HG03025 (cell line): ENCODE data around the gene EGR1.
A peak's percentile ranks its signal among the peaks of the same experiment; 100 is the strongest.
"Not testable (repeated sequence)": the region's sequence is repeated elsewhere in the genome, so short reads cannot be mapped to it uniquely, and the experiment has no call there.

Experiments used
- ATAC-seq: cut with Tn5 transposase; IDR thresholded peaks from one replicate; pipeline ENCODE4 v1.9.1; 2021; ENCODE audit warnings: mild to moderate bottlenecking, moderate library complexity; ENCODE audit not compliant: unreplicated experiment, low FRiP score

EGR1 gene

DNA sequence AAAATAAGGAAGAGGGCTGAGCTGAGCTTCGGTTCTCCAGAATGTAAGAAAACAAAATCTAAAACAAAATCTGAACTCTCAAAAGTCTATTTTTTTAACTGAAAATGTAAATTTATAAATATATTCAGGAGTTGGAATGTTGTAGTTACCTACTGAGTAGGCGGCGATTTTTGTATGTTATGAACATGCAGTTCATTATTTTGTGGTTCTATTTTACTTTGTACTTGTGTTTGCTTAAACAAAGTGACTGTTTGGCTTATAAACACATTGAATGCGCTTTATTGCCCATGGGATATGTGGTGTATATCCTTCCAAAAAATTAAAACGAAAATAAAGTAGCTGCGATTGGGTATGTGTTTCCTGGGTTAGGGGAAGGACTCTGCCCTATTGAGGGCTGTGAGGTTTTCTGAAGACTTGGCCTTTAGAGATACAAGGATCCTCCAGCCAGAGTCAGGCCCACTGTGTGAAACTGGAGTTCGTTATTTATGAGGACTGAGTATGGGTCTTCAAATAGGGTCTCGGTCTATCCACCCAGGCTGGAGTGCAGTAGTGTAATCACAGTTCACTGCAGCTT lies 3.8 kb downstream of the EGR1 start:
- no peak for ATAC-seq

DNA sequence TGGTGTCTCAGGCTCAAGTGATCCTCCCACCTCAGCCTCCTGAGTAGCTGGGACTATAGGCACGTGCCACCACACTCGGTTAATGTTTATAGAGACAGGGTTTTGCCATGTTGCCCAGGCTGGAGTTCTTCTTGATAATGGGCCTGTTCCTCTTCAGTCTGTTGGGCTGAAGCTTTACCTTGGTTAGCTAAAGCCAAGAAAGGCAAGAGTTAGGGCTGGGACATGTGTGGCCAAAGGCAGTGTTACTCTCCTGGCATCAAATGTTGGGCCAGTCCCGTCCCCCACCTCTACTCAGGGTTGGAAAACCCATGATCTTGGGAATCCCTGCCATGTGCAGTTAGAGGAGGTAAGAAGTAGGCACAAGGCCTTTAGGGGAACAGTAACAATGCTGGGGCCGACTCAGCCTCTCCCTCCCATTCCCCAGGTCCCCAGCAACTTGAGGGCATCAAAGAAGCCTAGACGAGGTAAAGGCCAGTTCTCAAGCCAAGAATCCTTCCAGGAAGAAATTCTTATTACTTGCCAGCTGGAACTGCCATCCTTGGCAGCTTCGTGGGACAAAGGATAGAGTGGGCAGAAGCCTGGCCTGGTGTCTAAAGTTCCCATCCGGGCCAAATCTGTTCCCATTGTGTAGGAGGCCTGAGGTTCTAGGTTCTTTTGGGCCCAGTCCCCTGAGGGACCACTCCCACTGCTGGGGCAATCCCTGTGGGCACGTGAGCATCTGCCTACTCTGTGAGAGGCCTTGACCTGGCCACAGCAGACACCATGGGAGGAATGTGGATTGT lies 4.5 kb downstream of the EGR1 start:
- no peak for ATAC-seq

DNA sequence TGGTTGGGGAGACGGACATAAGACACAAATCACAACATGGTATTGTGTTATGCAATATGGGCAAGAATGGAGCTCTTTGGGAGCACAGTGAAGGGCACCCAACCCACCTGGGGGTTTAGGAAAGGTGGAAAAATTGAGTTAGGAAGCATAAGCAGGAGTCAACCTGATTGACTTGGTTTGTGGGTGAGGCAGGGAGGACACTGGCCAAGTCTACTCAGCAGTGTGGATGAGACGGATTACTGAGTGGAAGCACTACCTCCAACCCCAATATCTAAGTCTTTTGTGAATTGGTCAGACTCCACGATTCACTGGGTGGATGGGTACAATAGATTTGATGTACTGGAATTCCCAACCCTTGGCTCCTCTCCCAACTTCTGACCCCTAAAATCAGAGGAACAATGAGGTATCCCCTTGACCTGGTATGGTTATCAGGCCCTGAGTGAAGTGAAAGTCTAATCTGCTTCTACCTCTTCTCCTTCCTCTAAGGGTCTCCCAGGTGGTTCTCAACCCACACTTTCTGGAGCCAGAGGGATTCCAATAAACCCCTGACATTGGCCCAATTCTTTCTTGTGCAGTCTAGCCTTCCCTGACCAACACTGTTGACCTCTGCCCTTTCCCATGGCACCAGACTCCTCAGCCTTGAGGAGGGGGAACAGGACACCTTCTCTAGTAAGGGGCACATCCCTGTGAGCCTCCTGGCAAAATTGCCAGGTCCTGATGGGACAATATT lies 5.2 kb downstream of the EGR1 start:
- no peak for ATAC-seq

DNA sequence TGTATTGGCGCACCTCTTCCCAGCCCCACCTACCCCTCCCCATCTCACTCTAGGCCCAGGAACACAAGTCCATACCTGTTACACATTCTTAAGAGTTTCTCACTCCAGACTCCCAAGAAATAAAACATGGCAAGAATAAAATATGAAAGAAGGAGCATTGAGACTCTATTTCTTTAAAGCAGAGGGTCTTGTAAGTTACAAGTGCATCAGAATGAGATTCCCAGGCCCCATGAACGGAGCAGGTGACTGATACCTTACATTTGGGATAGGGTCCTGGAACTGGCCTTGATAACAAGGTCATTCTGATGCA lies 5.7 kb downstream of the EGR1 start:
- no peak for ATAC-seq

DNA sequence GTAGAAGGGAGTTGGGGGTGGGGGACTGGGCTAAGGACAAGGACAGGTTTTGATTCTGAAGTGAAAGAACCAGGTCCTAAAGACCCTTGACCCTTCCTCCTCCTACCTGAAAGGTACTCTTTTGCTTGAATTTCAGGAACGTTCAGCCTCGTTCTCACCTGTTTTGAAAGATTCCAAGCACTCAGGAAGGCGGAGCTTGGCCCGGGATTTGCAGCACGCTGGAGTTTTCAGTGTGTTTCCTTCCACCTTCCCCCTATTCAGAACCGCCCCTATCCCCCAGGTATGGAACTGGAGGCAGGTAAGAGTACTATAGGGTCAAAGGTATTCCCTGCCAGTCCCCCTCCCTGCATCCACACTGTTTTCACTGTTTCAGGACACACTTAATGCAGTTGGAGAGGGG lies 7.1 kb downstream of the EGR1 start:
- ATAC-seq: no peak

DNA sequence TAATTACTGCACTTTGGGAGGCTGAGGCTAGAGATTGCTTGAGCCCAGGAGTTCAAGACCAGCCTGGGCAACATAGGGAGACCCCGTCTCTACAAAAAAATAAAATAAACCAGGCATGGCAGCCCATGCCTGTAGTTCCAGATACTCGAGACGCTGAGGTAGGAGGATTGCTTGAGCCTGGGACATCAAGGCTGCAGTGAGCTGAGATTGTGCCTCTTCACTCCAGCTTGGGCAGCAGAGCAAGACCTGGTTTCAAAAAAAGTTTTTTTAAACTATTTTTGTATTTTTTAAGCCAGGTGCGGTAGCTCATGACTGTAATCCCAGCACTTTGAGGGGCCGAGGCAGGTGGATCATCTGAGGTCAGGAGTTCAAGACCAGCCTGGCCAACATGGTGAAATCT lies 7.9 kb downstream of the EGR1 start:
- not testable (repeated sequence) for ATAC-seq

DNA sequence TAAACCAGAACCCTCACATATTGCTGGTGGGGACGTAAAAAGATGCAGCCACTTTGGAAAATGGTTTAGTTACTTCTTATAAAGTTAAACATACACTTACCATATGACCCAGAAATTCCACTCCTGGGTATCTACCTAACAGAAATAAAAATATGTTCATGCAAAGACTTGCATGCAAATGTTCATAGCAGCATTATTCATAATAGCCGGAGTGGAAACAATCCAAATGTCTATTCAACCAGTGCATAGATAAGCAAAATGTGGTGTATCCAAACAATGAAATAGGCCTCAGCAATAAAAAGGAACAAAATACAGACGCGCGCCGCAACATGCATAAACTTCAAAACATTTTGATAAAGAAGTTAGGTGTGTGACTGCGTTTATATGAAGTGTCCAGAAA lies 11.6 kb downstream of the EGR1 start:
- no peak for ATAC-seq

DNA sequence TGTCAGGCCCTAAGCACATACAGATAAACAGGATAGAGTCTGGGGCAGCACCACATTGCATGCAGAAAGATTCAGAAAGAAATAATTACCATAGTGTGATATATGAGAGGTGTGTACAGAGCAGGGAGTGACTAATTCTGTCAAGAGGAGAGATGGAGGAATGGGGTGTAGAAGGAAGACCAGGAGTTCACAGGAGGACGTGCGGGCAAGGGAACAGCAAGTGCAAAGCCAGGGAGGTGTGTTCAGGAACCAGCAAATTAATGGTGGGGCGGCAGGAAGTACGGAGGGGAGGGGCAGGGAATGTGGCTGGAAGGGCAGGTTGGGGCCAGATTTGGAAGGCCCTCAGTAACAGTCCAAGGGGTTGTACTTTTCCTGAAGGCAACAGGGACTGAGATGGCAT lies 17.4 kb downstream of the EGR1 start:
- no peak for ATAC-seq

DNA sequence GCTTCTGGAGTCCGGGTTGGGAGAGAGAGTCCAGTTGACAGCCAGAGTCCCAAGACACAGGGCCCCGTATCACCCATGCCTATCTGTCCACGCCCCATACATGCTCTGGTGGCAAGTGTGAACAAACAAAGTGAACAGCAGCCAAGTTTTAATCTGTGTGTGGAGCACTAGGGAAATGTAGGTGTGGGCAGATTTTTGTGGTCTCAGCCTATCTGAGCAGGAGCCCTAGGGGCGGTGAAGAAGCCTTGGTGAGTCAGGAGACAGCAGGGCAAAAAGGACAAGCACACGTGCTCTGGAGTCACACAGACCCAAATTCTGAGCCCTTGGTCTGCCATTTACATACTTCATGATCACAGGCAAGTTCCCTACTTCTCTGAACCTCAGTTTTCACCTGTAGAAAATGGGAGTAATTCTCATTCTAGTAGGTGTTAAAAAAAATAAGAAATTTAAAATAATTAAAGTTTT lies 23.2 kb downstream of the EGR1 start:
- no peak for ATAC-seq

DNA sequence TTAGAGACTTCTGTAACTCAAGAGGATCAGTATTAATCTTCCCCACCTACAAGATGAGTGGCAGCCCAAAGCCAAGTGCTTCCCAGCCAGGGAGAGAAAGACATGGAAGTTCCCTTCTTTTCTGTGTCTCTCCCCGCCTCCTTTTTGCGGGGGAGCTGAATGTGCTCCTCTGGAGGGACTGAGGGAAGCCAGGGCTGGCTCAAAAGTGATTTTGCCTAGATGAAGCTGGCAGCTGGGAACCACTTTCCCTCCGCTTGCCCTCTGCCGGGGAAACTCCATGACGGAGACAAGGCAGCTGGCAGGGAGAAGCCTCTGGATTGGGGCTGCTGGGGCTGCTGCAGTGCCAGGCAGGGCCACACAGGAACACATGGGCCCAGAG lies 24.4 kb downstream of the EGR1 start:
- ATAC-seq: no peak

DNA sequence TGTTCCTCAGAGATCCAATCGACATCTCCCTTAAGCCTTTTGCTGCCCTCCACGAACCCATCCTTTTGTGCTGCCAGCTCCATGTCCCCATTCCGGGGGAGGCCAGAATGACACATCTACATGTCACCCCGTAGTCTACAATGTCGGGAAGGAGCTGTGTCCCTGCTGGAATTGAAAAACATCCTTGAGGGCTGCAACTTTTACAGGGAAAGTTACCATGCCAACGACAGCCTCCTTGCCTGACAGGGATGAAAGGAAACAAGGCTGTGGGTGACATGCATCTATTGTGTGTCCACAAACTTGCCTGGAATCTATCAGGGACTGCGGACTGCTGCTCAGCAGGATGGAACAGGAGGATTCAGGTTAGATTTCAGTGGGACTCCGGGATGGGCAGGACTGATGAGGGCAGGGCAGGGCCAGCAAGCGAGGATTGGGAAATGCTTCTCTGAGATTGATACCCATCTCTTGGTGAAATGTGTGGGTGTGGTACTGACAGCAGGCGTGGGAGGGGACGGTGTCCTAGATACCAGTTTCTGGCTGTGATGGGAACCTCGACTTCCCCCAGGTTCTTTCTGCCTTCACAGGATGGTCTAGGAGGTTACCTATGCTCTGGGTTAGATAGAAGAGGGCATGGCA lies 25.5 kb downstream of the EGR1 start:
- ATAC-seq: no peak

DNA sequence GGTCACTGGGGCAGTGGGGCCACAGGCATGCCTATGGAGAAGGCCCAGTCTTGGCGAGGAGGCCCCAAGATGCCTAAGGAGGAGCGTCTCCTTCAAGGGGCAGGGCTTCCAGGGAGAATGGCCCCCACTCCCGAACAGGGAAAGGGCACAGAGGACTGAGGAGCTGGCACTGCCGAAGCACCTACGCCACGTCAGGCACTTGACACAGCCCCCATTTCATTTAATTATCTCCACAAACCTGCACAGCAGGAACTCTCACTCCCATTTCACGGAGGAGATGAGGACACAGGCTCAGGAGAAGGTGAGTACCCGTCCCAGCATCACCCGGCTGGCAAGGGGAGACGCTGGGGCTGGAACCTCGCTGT lies 26.0 kb downstream of the EGR1 start:
- ATAC-seq: no peak

DNA sequence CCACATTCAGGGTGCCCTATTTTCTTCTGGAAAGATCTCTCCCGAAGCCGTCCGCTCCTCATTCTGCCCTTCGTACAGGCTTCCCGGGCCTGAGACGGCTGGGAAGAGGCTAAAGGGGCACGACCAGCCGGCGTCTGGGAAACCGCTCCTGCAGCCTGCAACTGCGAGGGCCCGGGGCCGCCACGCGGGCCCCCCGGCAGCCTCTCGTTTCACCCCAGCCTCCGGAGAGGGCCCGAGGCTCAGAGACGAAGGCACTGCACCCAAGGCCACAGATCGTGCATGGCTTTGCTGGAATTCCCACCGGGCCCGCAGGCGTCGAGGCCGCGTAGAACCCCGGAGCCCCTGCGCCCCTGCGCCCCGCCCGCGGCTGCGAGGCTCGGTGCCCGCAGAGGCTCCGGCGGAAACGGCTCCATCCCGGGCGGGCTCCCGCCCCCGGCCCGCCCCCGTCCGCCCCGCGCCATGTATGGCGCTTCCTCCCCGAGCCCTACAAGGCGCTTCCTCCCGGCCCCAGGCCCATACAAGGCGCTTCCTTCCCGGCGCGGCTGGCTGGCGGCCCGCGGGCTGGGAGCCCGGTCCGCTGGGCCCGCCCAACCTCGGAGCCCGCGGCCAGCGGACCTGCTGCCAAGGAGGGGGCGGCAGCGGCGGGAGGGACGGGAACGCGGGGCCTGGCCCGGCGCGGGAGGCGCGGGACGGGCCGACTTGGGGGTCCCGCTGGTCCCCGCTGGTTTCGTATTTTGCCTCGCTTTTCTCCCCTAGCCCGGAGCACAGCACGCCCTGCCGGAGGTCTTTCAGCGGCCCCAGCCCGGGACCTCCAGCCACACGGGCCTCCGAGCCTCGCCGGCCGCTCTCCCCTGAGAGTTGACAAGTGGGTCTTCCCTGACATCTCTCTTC lies 26.6 kb downstream of the EGR1 start:
- peak; percentile 96 for ATAC-seq

DNA sequence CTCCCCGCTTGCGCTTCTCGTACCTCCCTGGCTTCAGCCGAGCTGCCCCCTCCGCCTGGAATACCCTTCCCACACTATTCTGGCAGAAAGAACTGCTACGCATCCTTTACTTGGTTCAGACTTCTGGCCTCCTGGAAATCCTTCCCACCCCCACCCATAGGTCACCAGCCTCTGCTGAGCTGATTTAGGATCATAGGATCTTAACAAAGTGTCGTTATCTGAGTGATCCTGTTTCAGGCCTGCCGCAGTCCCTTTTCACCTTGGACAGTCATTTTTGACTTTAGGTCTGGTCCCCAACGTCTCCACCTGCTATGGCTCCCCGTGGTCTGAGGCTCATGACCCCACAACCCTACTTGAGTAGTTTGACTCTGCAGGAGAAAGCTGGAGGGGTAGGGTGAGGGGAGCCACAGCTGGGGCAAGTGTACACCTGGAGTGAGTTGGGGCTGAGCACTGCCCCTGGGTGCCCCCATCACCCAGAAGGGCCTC lies 27.3 kb downstream of the EGR1 start:
- no peak for ATAC-seq

DNA sequence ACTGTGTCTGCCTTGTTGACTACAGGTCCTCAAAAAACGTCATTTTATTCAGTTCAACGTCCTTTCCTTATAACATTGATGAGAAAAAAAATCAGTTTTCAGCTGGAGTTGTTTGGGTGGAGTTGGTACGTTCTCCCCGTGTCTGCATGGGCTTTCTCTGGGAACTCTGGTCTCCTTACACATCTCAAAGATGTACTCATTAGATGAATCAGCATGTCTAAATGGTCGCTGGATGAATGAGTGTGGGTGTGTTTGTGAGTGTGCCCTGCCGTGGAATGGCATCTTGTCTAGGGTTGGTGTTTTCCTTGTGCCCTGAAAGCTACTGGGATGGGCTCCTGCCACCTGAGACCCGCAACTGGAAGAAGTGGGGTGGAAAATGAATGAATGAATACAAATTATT lies 30.1 kb downstream of the EGR1 start:
- ATAC-seq: no peak

DNA sequence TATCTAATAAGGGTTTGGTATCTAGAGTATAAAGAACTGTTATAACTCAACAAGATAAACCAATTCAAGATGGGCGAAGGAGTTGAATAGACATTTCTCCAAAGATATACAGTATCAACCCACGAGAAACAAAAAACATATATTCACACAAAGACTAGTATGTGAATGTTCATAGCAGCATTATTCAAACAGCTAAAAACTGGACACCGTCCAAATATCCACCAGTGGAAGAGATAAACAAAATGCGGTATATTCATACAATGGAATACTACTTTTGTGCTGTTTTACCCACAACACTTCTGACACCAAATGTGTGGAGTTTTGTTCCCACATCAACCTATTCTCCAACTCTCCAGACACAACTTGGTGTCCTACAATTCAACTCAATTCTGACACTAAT lies 33.1 kb downstream of the EGR1 start:
- ATAC-seq: no peak

DNA sequence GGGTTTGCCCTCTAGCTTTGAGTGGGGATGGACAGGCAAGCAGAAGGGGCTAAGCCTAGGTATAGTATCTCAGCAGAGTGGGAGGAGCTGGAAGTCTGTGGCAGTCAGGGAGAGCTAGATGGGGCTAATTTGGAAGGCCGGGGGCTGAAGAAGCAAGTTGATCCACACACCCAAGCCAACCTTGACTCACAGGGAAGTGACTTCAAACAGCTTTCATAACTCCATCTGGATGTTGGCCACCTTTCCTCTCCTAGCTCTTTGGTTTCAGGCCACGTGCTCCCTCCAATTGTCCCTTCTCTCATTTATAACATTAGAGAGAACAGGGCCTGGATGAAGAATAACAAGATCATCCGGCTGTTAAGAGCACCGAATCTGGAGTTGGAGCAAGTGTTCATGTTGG lies 36.8 kb downstream of the EGR1 start:
- ATAC-seq: no peak

DNA sequence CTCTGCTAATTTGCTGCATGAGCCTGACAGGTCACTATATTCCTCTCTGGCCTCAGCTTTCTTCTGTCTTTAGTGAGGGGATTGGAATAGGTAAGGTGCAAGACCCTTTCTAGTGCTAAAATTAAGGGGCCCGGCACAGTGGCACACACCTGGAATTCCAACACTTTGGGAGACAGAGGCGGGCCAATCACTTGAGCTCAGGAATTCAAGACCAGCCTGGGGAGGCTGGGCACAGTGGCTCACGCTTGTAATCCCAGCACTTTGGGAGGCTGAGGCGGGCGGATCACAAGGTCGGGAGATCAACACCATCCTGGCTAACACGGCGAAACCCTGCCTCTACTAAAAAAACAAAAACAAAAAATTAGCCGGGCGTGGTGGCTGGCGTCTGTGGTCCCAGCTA lies 37.2 kb downstream of the EGR1 start:
- ATAC-seq: no peak

DNA sequence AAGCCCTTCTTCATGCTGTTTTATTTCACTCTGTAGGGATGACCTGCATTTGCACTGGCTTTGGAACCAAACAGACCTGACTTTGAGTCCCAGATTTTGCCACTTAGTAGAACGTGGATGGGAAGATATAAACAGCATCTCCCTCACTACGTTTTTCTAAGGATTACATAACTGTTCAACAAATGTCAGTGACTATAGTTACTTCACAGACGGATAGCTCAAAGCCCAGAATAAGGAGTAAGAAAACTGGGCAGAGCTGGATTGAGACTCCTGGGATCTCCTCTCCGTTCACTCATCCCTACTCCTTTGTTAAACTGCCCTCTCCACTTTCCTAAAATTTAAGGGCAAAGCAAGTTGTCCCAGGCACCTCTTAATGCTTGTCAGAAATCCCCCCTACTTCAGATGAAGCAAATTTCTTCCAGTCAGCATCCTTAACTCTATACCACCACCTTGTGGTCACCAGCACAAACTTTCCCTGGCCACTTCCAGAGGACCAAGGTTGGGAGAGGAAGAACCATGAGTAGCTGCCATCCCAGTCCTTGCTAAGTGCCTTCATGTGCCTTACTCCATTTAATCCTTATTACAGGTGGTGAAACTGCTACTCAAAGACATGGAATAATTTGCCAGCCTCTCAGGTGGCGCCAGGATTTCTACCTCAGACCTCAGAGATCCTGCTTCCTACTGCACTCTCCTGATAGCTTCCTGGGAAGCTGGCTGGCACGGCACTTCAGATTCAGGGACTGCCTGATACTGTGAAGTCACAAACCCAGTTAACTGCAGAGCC lies 38.4 kb downstream of the EGR1 start:
- ATAC-seq: no peak

DNA sequence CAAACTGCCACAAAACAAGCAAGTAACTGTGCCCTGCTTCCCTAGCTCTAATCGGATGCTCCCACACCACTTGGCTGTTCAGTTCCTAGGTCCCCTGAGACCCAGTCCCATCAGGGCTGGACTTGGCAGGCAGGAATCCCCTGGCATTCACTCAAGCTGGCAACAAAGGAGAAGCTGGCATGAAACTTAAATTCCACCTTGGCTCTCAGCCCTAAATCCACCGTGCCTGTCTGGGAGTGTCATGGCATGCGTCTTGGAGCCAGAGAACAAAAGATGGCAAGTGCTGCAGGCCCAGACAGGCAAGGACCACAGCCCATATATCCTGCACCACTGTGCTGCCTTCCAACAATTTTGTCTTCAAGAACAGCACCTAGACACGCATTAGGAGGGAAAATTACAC lies 39.5 kb downstream of the EGR1 start:
- ATAC-seq: no peak
